NCI-H1105 (cell line): ENCODE data around the gene ATP5MC2.
A peak's percentile ranks its signal among the peaks of the same experiment; 100 is the strongest.
"Not testable (repeated sequence)": the region's sequence is repeated elsewhere in the genome, so short reads cannot be mapped to it uniquely, and the experiment has no call there.

Source experiments
- DNase-seq: peaks from one replicate; lab custom pipeline; 2025; lab: John Stamatoyannopoulos, UW

The ATP5MC2 gene

GRCh38 chr12:53694756-53695151, 18.9 kb upstream of the ATP5MC2 start:
- no peak for DNase-seq

- no peak for DNase-seq
Measured at GRCh38 chr12:53688134-53688533, 12.3 kb upstream of the ATP5MC2 start.

- DNase-seq, result no peak
Measured at GRCh38 chr12:53686436-53686835, 10.6 kb upstream of the ATP5MC2 start.

- no peak for DNase-seq
Measured at GRCh38 chr12:53684654-53685220, 8.9 kb upstream of the ATP5MC2 start.

GRCh38 chr12:53683983-53684382, 8.1 kb upstream of the ATP5MC2 start:
- DNase-seq, result no peak

- DNase-seq, result no peak
Measured at GRCh38 chr12:53683494-53683893, 7.6 kb upstream of the ATP5MC2 start.

- DNase-seq, result not testable (repeated sequence)
Measured at GRCh38 chr12:53680061-53680460, 4.2 kb upstream of the ATP5MC2 start.

- no peak for DNase-seq
Measured at GRCh38 chr12:53677800-53678148, 1.9 kb upstream of the ATP5MC2 start.

- DNase-seq, result no peak
Measured at GRCh38 chr12:53677016-53677799, 1.3 kb upstream of the ATP5MC2 start.

- DNase-seq, result no peak
Measured at GRCh38 chr12:53676656-53677015, 753 bp upstream of the ATP5MC2 start.

GRCh38 chr12:53674977-53675700, 744 bp downstream of the ATP5MC2 start:
- DNase-seq, result no peak

- no peak for DNase-seq
Measured at GRCh38 chr12:53670971-53671370, 4.9 kb downstream of the ATP5MC2 start.

GRCh38 chr12:53670308-53670707, 5.6 kb downstream of the ATP5MC2 start:
- DNase-seq, result no peak

- no peak for DNase-seq
Measured at GRCh38 chr12:53667080-53667479, 8.8 kb downstream of the ATP5MC2 start.

- DNase-seq, result no peak
Measured at GRCh38 chr12:53664936-53665335, 10.9 kb downstream of the ATP5MC2 start.

- DNase-seq, result no peak
Measured at GRCh38 chr12:53664191-53664590, 11.7 kb downstream of the ATP5MC2 start.

- DNase-seq, result no peak
Measured at GRCh38 chr12:53660041-53660440, 15.8 kb downstream of the ATP5MC2 start.

- no peak for DNase-seq
Measured at GRCh38 chr12:53659571-53659981, 16.3 kb downstream of the ATP5MC2 start.

- peak; percentile 24 for DNase-seq
Measured at GRCh38 chr12:53659011-53659551, 16.8 kb downstream of the ATP5MC2 start.

- DNase-seq, result no peak
Measured at GRCh38 chr12:53657041-53657440, 18.8 kb downstream of the ATP5MC2 start.

- DNase-seq, result no peak
Measured at GRCh38 chr12:53653595-53653994, 22.3 kb downstream of the ATP5MC2 start.

GRCh38 chr12:53652366-53652765, 23.5 kb downstream of the ATP5MC2 start:
- no peak for DNase-seq

- no peak for DNase-seq
Measured at GRCh38 chr12:53651737-53652136, 24.1 kb downstream of the ATP5MC2 start.
